SK-N-SH treated with all-trans-retinoic acid at 6 μM for 48 hours (cell line): ENCODE measurements around the gene SPAG7.

Experiments
- ARNTL ChIP-seq: fragments of 450-650 bp; formaldehyde crosslinking; IDR thresholded peaks from 2 replicates; pipeline ENCODE4 v1.5.0; 2020; ENCODE audit warnings: low read depth, mild to moderate bottlenecking, moderate library complexity, borderline replicate concordance
- BACH2 ChIP-seq: fragments of 250-450 bp; sonication (Bioruptor Pico); IDR thresholded peaks from 2 replicates; pipeline ENCODE4 v1.9.0; 2021; ENCODE audit warnings: mild to moderate bottlenecking, borderline replicate concordance
- CREB5 ChIP-seq: fragments of 250-450 bp; sonication (Bioruptor Pico); IDR thresholded peaks from 2 replicates; pipeline ENCODE4 v1.5.1; 2020; ENCODE audit warnings: low read depth, mild to moderate bottlenecking, moderate library complexity
- CSRNP3 ChIP-seq: fragments of 250-450 bp; sonication (Bioruptor Pico); IDR thresholded peaks from 2 replicates; pipeline ENCODE4 v1.5.1; 2021; ENCODE audit warnings: mild to moderate bottlenecking, moderate library complexity
- GLIS3 ChIP-seq: fragments of 250-450 bp; sonication (Bioruptor Pico); IDR thresholded peaks from 2 replicates; pipeline ENCODE4 v1.5.0; 2020; ENCODE audit warnings: mild to moderate bottlenecking, moderate library complexity
- PATZ1 ChIP-seq: fragments of 250-450 bp; sonication (Bioruptor Pico); IDR thresholded peaks from 2 replicates; pipeline ENCODE4 v1.8.0; 2020; ENCODE audit warnings: mild to moderate bottlenecking, moderate library complexity, borderline replicate concordance
- POU6F1 ChIP-seq: fragments of 250-450 bp; sonication (Bioruptor Pico); IDR thresholded peaks from 2 replicates; pipeline ENCODE4 v1.8.0; 2021; ENCODE audit warnings: low read depth, mild to moderate bottlenecking, moderate library complexity, borderline replicate concordance
- RARB ChIP-seq: fragments of 250-450 bp; sonication (Bioruptor Pico); IDR thresholded peaks from 2 replicates; pipeline ENCODE4 v1.8.0; 2021; ENCODE audit warnings: mild to moderate bottlenecking, moderate library complexity
- TCF4 ChIP-seq: fragments of 250-450 bp; sonication (Bioruptor Pico); IDR thresholded peaks from 2 replicates; pipeline ENCODE4 v1.8.0; 2021; ENCODE audit warnings: mild to moderate bottlenecking, moderate library complexity, borderline replicate concordance
- TSHZ2 ChIP-seq: fragments of 250-450 bp; sonication (Bioruptor Pico); IDR thresholded peaks from 2 replicates; pipeline ENCODE4 v1.5.0; 2020; ENCODE audit warnings: mild to moderate bottlenecking, moderate library complexity
- ZFP3 ChIP-seq: fragments of 250-450 bp; sonication (Bioruptor Pico); IDR thresholded peaks from 2 replicates; pipeline ENCODE4 v1.5.0; 2020; ENCODE audit warnings: mild to moderate bottlenecking, moderate library complexity
- ZFP30 ChIP-seq: fragments of 450-650 bp; formaldehyde crosslinking; IDR thresholded peaks from 2 replicates; pipeline ENCODE4 v1.5.0; 2022; ENCODE audit warnings: mild to moderate bottlenecking, moderate library complexity
- ZNF565 ChIP-seq: fragments of 450-650 bp; formaldehyde crosslinking; conservative IDR thresholded peaks from 2 replicates; pipeline ENCODE4 v1.5.0; 2020; ENCODE audit warnings: low read depth, mild to moderate bottlenecking, moderate library complexity
- ZNF70 ChIP-seq: fragments of 450-650 bp; formaldehyde crosslinking; IDR thresholded peaks from 2 replicates; pipeline ENCODE4 v1.5.0; 2020; ENCODE audit warnings: mild to moderate bottlenecking, moderate library complexity

- TF ChIP-seq ZFP3 (CRISPR knock-in tag) (no peak), RARB (no peak), ZNF565 (CRISPR knock-in tag) (no peak), TSHZ2 (no peak), CREB5 (CRISPR knock-in tag) (no peak), PATZ1 (CRISPR knock-in tag) (no peak), ZFP30 (CRISPR knock-in tag) (no peak), TCF4 (CRISPR knock-in tag) (no peak), POU6F1 (CRISPR knock-in tag) (no peak), GLIS3 (CRISPR knock-in tag) (no peak), CSRNP3 (CRISPR knock-in tag) (no peak), BACH2 (CRISPR knock-in tag) (no peak), ZNF70 (CRISPR knock-in tag) (no peak), ARNTL (CRISPR knock-in tag) (no peak)
These were observed 1.5 kb upstream of the SPAG7 start for GRCh38 chr17:4969047-4969550.
